HepG2 (cell line): ENCODE results near the gene ULBP1. TPM values are rescaled to one million over a fixed set of nuclear protein-coding genes. Genes with fewer than 3 reads are reported as not detected.

Experiments used
- BORCS8-MEF2B ChIP-seq: sonication (generic); formaldehyde crosslinking; IDR thresholded peaks from 2 replicates; pipeline ENCODE4 v1.8.0; 2022; ENCODE audit warnings: mild to moderate bottlenecking, missing genetic modification reagents
- ELF4 ChIP-seq: sonication (generic); formaldehyde crosslinking; IDR thresholded peaks from 2 replicates; pipeline ENCODE4 v1.5.0; 2020; ENCODE audit warnings: missing genetic modification reagents, mild to moderate bottlenecking, moderate library complexity, borderline replicate concordance
- FOXO1 ChIP-seq: sonication (generic); formaldehyde crosslinking; IDR thresholded peaks from 2 replicates; pipeline ENCODE4 v1.4.0; 2020; ENCODE audit warnings: missing genetic modification reagents
- PRDM10 ChIP-seq: sonication (generic); formaldehyde crosslinking; IDR thresholded peaks from 2 replicates; pipeline ENCODE4 v1.4.0; 2020; ENCODE audit warnings: low read depth, missing genetic modification reagents
- RBM22 ChIP-seq: fragments of 200-400 bp; formaldehyde crosslinking; optimal IDR thresholded peaks from 2 replicates; pipeline ENCODE3; 2017; ENCODE audit warnings: mild to moderate bottlenecking, low read length, moderate library complexity
- SALL2 ChIP-seq: sonication (generic); formaldehyde crosslinking; IDR thresholded peaks from 2 replicates; pipeline ENCODE4 v1.8.1; 2023; ENCODE audit warnings: mild to moderate bottlenecking, missing genetic modification reagents, inconsistent platforms
- SP4 ChIP-seq: sonication (generic); formaldehyde crosslinking; IDR thresholded peaks from 2 replicates; pipeline ENCODE4 v1.8.1; 2023; ENCODE audit warnings: mild to moderate bottlenecking, missing genetic modification reagents
- STAT5B ChIP-seq: sonication (generic); formaldehyde crosslinking; IDR thresholded peaks from 2 replicates; pipeline ENCODE4 v1.4.0; 2020; ENCODE audit warnings: missing genetic modification reagents
- TARDBP ChIP-seq: sonication (generic); formaldehyde crosslinking; IDR thresholded peaks from 2 replicates; pipeline ENCODE4 v1.8.0; 2022; ENCODE audit warnings: mild to moderate bottlenecking, missing genetic modification reagents
- TFAP4 ChIP-seq: sonication (generic); IDR thresholded peaks from 2 replicates; pipeline ENCODE4 v1.6.1; 2016; ENCODE audit warnings: low read depth, borderline replicate concordance
- THAP11 ChIP-seq: IDR thresholded peaks from 2 replicates; pipeline ENCODE4 v1.6.1; 2016; ENCODE audit warnings: missing biosample characterization, missing genetic modification reagents
- ZNF180 ChIP-seq: sonication (generic); formaldehyde crosslinking; IDR thresholded peaks from 2 replicates; pipeline ENCODE4 v1.4.0; 2020; ENCODE audit warnings: low read depth, missing genetic modification reagents, borderline replicate concordance
- ZNF570 ChIP-seq: sonication (generic); formaldehyde crosslinking; IDR thresholded peaks from 2 replicates; pipeline ENCODE4 v1.4.0; 2020; ENCODE audit warnings: mild to moderate bottlenecking, missing genetic modification reagents, borderline replicate concordance
- ZNF619 ChIP-seq: sonication (generic); formaldehyde crosslinking; IDR thresholded peaks from 2 replicates; pipeline ENCODE4 v1.4.0; 2020; ENCODE audit warnings: mild to moderate bottlenecking, missing genetic modification reagents
- polyA plus RNA-seq, 8 experiments: library from polyadenylated mRNA; depleted of rRNA in 3 of 8; stranded (reverse) in 7 of 8; unstranded in 1 of 8; fragments of >200 nt; fragmentation: Illumina TruSeq in 4 of 8; extraction: Trizol in 4 of 8; gene quantifications; 2 replicates each; pipeline versions ENCODE4 v1.2.1 to v1.2.3, GENCODE V29; 2011 to 2016; ENCODE audit warnings: low read depth in 4 of 8, missing spikeins in 1 of 8, mixed read lengths in 1 of 8; ENCODE audit not compliant: insufficient read depth in 1 of 8
- total RNA-seq, 5 experiments: library from RNA; depleted of rRNA; stranded (reverse); fragments of >200 nt; fragmentation: Illumina TruSeq; extraction: Trizol; gene quantifications; 2 replicates each; pipeline ENCODE4 v1.2.3, GENCODE V29; 2016; ENCODE audit warnings: low read depth in 1 of 5
- TF ChIP-seq, protein P1 (sequence below): sonication (generic); formaldehyde crosslinking; IDR thresholded peaks from 2 replicates; pipeline ENCODE4 v1.4.0; 2020; ENCODE audit warnings: missing genetic modification reagents
- TF ChIP-seq, protein P2 (sequence below): sonication (generic); formaldehyde crosslinking; IDR thresholded peaks from 2 replicates; pipeline ENCODE4 v1.5.0; 2020; ENCODE audit warnings: mild to moderate bottlenecking, missing genetic modification reagents, moderate library complexity

The ULBP1 gene
- total and polyA plus RNA-seq, 2 of the 13 experiments (the other 11 are each of a cell fraction or from before 2014, with no cell fraction given): 0.04 to 0.09 TPM

DNA sequence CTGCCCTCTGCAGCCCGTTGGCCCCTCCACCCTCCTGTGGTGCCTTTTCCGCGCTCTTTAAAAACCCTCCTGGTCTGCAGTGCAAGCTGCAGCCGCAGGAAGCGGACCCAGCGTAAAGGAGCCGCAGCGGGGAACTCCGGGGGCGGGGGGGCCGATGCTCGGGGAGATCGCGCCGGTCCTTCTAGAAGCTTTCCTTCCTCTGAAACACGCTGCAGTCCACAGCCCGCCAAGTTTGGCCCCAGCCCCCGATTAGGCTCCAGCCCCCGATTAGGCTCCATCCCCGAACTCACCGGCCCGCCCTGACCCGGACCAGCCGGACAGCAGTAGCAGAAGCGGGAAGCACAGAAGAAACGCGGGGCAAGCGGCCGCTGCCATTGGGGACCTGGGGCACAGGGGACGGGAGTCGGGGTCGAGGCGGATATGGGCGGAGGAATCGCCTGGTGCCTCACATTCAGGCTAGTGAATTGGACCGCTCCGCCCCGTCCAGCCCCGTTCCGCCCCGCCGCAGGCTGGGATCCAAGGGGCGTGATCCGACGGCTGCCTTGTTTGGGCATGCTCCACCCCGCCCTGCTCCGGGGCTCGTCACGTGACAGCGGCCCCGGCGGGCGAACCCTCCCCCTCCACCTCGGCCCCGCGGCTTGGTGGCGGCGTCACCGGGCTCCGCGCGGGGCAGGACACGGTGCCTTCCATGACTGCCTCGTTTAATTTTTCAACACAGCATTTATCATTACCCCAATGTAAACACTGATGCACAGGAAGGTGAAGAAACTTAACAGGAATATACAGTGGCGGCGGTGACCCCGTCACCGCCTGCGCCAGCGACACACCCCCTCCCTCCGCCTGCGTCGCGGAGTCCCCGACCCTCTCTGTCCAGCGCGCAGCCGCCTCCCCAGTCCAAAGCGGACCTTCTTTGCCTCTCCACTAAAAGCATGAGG lies 41.3 kb downstream of the ULBP1 start (continued):
- TF ChIP-seq, protein P1, sequence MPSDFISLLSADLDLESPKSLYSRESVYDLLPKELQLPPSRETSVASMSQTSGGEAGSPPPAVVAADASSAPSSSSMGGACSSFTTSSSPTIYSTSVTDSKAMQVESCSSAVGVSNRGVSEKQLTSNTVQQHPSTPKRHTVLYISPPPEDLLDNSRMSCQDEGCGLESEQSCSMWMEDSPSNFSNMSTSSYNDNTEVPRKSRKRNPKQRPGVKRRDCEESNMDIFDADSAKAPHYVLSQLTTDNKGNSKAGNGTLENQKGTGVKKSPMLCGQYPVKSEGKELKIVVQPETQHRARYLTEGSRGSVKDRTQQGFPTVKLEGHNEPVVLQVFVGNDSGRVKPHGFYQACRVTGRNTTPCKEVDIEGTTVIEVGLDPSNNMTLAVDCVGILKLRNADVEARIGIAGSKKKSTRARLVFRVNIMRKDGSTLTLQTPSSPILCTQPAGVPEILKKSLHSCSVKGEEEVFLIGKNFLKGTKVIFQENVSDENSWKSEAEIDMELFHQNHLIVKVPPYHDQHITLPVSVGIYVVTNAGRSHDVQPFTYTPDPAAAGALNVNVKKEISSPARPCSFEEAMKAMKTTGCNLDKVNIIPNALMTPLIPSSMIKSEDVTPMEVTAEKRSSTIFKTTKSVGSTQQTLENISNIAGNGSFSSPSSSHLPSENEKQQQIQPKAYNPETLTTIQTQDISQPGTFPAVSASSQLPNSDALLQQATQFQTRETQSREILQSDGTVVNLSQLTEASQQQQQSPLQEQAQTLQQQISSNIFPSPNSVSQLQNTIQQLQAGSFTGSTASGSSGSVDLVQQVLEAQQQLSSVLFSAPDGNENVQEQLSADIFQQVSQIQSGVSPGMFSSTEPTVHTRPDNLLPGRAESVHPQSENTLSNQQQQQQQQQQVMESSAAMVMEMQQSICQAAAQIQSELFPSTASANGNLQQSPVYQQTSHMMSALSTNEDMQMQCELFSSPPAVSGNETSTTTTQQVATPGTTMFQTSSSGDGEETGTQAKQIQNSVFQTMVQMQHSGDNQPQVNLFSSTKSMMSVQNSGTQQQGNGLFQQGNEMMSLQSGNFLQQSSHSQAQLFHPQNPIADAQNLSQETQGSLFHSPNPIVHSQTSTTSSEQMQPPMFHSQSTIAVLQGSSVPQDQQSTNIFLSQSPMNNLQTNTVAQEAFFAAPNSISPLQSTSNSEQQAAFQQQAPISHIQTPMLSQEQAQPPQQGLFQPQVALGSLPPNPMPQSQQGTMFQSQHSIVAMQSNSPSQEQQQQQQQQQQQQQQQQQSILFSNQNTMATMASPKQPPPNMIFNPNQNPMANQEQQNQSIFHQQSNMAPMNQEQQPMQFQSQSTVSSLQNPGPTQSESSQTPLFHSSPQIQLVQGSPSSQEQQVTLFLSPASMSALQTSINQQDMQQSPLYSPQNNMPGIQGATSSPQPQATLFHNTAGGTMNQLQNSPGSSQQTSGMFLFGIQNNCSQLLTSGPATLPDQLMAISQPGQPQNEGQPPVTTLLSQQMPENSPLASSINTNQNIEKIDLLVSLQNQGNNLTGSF (CRISPR knock-in tag): peak; percentile 28; the same call in 1 of the 2 replicates
- TF ChIP-seq, protein P2, sequence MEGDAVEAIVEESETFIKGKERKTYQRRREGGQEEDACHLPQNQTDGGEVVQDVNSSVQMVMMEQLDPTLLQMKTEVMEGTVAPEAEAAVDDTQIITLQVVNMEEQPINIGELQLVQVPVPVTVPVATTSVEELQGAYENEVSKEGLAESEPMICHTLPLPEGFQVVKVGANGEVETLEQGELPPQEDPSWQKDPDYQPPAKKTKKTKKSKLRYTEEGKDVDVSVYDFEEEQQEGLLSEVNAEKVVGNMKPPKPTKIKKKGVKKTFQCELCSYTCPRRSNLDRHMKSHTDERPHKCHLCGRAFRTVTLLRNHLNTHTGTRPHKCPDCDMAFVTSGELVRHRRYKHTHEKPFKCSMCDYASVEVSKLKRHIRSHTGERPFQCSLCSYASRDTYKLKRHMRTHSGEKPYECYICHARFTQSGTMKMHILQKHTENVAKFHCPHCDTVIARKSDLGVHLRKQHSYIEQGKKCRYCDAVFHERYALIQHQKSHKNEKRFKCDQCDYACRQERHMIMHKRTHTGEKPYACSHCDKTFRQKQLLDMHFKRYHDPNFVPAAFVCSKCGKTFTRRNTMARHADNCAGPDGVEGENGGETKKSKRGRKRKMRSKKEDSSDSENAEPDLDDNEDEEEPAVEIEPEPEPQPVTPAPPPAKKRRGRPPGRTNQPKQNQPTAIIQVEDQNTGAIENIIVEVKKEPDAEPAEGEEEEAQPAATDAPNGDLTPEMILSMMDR: no peak
- TF ChIP-seq PRDM10 (peak; percentile 60; the same call in 1 of the 2 replicates), RBM22 (no peak), ZNF570 (no peak), FOXO1 (no peak), TARDBP (CRISPR knock-in tag) (no peak), BORCS8-MEF2B (CRISPR knock-in tag) (no peak), STAT5B (no peak), SP4 (peak; percentile 83), ZNF180 (CRISPR knock-in tag) (no peak), THAP11 (CRISPR knock-in tag) (no peak), ZNF619 (CRISPR knock-in tag) (peak; percentile 37; the same call in 1 of the 2 replicates), TFAP4 (no peak; the same call in 1 of the 2 replicates), SALL2 (CRISPR knock-in tag) (no peak), ELF4 (CRISPR knock-in tag) (no peak)
